ENCODE measurements around the gene PDE5A.

DNA sequence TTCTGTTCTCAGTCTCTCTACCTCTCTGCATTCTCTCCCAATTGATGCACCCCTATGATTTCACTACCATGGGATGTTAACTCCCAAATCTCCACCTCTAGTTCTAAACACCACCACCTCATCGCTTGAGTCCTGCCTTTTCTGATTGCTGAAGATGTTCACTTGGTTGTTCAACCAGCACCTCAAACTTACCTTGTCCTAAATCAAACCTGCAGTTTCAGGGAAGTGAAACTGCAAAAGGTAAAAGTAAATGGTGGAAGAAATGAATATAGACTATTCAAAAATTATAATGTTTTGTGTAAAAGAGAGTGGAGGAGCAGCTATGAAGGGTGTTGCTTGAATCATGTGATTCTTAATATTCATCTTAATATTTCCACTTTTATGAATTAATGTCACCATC is 91.0 kb downstream of the PDE5A start:
- TF ChIP-seq, protein P1, sequence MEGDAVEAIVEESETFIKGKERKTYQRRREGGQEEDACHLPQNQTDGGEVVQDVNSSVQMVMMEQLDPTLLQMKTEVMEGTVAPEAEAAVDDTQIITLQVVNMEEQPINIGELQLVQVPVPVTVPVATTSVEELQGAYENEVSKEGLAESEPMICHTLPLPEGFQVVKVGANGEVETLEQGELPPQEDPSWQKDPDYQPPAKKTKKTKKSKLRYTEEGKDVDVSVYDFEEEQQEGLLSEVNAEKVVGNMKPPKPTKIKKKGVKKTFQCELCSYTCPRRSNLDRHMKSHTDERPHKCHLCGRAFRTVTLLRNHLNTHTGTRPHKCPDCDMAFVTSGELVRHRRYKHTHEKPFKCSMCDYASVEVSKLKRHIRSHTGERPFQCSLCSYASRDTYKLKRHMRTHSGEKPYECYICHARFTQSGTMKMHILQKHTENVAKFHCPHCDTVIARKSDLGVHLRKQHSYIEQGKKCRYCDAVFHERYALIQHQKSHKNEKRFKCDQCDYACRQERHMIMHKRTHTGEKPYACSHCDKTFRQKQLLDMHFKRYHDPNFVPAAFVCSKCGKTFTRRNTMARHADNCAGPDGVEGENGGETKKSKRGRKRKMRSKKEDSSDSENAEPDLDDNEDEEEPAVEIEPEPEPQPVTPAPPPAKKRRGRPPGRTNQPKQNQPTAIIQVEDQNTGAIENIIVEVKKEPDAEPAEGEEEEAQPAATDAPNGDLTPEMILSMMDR (IDR thresholded peaks at IDR 0.05): no peak
- TF ChIP-seq RFX5 (IDR thresholded peaks at IDR 0.05; ENCODE audit: low read length): no peak

Data from SK-N-SH (cell line).